Suprapubic skin (tissue), 3 donors: ENCODE results near the gene FPGS.

Experiments
- POLR2AphosphoS5 ChIP-seq, 3 donors: sonication (generic); formaldehyde crosslinking; IDR thresholded peaks; one replicate each; pipeline ENCODE4 v1.6.1; 2017; ENCODE audit warnings: antibody characterized with exemption in 3 of 3
- TF ChIP-seq, protein P1 (sequence below), 2 donors: fragments of 200-600 bp in 1 of 2; fragments of 450-650 bp in 1 of 2; sonication (generic) in 1 of 2; IDR thresholded peaks; one replicate each; pipeline ENCODE4 v1.5.1; 2016 to 2019; ENCODE audit warnings: antibody characterized with exemption in 2 of 2, mild to moderate bottlenecking in 1 of 2, moderate library complexity in 1 of 2

DNA sequence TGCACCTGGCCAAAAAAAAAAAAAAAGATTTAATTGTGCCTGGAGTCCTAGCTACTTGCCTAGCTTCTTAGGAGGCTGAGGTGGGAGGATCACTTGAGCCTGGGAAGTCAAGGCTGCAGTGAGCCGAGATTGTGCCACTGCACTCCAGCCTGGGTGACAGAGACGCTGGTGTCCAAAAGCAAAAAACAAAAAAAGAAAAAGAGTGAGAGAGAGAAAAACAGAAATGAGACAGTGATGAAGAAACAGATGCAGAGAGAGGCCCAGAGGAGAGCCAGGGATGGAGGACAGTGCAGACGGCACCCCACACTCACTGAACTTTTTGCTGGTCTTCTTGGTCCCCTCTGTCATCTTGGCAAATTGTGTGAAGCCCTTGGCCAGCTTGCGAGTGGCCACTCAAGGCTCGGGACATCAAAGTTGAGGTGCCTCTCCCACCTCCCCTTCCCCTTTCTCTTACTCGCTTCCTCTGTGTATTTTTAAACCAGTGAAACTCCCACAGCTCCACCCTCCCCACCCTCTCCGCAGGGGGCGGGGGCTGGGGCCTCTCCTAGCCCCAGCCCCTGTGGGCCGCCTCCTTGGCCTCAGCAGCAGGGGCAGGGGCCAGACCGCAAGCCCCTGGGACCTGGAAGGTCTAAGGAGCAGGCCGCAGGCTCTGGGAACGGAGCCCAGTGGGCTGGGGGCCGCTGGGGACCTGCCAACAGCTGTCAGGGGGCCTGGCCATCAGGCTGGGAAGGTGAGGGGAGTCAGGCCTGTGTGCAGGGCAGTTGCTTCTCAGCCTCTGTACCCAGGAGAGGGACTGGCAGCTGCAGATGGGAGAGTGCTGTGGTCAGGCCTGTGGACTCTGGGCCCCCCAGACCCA is 24.2 kb upstream of the FPGS start, which contains the start of gene SH2D3C:
- TF ChIP-seq, protein P1, sequence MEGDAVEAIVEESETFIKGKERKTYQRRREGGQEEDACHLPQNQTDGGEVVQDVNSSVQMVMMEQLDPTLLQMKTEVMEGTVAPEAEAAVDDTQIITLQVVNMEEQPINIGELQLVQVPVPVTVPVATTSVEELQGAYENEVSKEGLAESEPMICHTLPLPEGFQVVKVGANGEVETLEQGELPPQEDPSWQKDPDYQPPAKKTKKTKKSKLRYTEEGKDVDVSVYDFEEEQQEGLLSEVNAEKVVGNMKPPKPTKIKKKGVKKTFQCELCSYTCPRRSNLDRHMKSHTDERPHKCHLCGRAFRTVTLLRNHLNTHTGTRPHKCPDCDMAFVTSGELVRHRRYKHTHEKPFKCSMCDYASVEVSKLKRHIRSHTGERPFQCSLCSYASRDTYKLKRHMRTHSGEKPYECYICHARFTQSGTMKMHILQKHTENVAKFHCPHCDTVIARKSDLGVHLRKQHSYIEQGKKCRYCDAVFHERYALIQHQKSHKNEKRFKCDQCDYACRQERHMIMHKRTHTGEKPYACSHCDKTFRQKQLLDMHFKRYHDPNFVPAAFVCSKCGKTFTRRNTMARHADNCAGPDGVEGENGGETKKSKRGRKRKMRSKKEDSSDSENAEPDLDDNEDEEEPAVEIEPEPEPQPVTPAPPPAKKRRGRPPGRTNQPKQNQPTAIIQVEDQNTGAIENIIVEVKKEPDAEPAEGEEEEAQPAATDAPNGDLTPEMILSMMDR (IDR thresholded peaks at IDR 0.05) = no peak
- TF ChIP-seq POLR2AphosphoS5 (IDR thresholded peaks at IDR 0.05) = no peak
